CD4-positive, alpha-beta T cell treated with Interleukin-15 for 4 hours (primary cell): ENCODE data around the gene XRN1.
"Not testable (repeated sequence)": the region's sequence is repeated elsewhere in the genome, so short reads cannot be mapped to it uniquely, and the experiment has no call there.

Experiments
- DNase-seq: peaks from one replicate; pipeline ENCODE4 v3.0.0-alpha.2; 2020; ENCODE audit warnings: low spot score

The XRN1 gene, protein sequence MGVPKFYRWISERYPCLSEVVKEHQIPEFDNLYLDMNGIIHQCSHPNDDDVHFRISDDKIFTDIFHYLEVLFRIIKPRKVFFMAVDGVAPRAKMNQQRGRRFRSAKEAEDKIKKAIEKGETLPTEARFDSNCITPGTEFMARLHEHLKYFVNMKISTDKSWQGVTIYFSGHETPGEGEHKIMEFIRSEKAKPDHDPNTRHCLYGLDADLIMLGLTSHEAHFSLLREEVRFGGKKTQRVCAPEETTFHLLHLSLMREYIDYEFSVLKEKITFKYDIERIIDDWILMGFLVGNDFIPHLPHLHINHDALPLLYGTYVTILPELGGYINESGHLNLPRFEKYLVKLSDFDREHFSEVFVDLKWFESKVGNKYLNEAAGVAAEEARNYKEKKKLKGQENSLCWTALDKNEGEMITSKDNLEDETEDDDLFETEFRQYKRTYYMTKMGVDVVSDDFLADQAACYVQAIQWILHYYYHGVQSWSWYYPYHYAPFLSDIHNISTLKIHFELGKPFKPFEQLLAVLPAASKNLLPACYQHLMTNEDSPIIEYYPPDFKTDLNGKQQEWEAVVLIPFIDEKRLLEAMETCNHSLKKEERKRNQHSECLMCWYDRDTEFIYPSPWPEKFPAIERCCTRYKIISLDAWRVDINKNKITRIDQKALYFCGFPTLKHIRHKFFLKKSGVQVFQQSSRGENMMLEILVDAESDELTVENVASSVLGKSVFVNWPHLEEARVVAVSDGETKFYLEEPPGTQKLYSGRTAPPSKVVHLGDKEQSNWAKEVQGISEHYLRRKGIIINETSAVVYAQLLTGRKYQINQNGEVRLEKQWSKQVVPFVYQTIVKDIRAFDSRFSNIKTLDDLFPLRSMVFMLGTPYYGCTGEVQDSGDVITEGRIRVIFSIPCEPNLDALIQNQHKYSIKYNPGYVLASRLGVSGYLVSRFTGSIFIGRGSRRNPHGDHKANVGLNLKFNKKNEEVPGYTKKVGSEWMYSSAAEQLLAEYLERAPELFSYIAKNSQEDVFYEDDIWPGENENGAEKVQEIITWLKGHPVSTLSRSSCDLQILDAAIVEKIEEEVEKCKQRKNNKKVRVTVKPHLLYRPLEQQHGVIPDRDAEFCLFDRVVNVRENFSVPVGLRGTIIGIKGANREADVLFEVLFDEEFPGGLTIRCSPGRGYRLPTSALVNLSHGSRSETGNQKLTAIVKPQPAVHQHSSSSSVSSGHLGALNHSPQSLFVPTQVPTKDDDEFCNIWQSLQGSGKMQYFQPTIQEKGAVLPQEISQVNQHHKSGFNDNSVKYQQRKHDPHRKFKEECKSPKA (N-terminal part only)

DNA sequence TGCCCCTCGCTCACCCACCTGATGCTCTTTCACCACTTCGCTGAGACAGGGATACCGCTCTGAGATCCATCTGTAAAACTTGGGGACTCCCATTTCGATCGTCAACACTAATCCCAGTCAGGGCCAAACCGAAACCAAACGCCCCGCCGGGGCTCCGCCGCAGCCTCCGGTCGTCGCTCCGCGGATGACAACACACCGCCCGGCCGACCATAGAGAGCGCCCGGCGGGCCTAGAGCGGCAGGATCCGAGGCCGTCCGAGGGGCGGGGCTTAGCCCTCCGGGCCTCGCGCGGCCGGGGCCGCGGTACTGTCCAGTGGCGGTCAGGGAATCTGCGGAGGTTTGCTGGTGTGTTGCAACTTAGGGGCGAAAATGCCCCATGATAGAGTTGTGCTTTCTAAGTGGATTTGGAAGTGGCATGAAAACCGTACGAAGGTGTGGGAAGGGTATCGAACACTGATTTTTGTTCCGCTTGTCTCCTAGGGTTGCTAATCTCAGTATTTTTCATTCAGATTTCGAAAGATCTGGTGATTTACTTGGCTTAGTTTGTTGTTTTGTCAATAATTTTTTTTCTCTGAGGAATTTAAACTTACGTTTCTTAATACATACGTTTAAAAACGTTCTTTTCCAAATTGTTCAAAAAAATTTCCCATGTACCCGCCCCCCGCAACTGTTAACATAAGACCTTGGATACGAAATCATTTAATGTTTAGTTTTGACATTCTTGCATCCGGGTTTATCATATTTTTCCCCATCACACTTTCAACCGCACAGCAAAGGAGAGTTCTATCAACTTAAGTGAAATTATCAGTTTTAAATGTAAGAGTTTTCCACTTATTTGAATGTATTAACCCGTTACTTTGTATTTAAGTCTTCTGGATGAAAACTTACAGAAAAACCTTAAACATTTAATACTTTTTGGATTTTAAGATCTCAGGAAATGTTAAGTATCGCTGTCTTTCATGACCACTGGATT, at the start of gene XRN1:
Gene XRN1 (minus strand): TSS at position 186 of the 972 bp plus-strand sequence. CDS start 93 bp downstream, at position 93.
- peak; percentile 96 for DNase-seq

DNA sequence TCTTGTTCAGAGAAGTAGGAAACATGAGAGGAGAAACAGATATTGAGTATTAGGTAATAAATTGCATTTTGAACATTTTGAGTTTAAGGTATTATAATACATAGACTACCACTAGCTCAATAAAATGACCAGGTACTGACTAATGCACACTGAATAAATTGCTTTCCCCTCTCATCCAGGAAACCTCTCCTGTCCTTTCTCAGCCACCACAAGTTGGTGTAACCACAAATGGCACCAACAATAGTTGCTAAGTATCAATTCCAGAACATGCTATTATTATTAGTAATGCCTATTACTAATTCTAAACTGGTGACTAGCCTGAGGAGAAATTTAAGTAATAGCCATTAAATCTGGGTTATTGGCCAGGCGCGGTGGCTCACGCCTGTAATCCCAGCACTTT, 47.3 kb upstream of the XRN1 start:
- no peak for DNase-seq

DNA sequence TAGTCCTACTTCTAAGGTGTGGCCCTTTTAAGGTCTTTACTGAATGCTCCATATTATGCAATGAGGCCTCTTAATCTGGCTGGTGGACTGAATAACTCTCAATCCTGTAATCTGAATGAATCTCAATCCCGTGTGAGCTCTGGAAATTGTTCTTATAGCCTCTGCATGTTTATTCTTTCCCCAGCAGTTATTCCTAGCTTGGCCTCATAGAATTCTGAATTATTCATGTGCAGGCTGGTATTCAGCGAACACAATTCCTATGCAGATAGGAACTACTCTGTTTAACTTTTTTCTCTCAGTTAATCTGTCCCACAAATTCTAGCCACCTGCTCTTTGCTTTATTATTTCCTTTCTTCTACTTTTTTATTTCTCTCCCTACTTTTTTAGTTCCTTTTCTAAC, 44.3 kb upstream of the XRN1 start:
- DNase-seq = no peak

DNA sequence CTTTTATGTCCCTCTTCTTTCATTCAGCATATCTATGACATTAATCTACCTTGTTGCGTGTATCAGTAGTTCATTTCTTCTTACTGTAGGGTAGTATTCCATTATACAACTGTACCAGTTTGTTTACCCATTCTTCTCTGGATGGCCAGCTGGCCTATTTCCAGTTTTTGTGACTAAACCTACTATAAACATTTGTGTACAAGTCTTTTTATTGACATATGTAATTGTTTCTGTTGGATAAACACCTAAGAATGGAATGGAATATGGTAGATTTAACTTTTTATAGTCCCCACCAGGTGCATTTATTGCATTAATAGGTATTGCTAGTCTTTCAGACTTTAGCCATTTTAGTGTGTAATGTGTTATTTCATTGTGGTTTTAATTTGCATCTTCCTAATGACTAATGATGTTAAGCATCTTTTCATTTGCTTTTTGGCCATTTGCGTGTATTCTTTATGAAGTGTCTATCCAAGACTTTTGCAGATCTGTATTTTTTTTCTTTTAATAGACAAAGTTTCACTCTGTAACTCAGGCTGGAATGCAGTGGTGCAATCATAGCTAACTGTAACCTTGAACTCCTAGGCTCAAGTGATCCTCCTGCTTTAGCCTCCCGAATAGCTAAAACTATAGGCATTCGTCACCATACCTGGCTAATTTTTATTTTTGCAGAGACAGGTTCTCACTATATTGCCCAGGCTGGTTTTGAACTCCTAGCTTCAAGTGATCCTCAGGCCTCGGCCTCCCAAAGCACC, 41.9 kb upstream of the XRN1 start:
- no peak for DNase-seq

DNA sequence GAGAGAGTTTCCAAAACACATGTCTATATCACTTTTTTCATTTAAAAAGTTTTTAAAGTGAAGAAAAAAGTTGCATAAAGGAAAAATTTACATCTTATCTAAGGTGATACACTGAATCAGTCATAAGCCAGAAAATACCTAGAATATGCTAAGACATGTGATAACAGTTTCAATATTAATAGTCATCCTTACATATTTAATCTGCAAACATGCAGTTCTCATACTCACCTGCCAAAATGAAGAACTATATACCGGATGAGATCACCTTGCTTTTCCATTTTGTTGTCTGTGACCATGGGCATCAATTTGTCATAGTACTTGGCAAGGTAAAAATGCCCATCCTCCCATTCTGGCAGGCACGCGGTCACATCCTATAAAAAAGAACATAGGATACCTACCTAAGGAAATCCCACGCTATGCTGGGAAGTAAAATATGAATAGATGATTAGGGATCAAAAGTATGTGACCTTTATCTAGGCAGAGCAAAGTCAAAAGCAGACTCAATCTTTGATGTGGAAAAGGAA, 37.1 kb upstream of the XRN1 start:
- DNase-seq = no peak

DNA sequence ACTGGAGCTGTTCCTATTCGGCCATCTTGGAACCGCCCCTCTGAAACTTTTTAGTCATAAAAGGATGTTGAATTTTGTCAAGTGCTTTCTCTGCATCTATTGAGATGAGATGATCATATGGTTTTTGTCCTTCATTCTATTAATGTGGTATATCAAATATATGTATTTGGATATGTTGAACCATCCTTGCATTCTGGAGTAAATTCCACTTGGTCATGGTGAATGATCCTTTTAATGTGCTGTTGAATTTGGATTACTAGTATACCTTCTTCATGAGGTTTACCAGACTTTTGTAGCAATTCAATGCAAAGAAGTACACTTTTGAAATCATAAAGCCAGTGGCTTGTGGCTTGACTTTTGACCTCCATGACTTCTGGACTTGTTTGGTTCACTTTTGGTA, 33.4 kb upstream of the XRN1 start:
- no peak for DNase-seq

DNA sequence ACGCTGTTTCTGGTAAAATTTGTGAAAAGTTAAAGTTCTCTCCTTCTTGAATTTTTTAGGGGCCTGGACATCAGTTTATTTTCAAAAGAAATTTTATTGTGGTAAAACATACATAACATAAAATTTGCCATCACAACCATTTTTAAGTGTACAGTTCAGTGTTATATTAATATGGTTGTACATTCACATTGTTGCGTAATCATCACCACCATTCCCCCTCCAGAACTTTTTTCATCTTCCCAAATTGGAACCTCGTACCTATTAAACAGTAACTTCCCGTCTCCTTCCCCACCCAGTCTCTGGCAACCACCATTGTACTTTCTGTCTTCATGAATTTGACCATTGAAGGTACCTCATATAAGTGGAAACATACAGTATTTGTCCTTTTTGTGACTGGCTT, 23.0 kb upstream of the XRN1 start:
- no peak for DNase-seq

DNA sequence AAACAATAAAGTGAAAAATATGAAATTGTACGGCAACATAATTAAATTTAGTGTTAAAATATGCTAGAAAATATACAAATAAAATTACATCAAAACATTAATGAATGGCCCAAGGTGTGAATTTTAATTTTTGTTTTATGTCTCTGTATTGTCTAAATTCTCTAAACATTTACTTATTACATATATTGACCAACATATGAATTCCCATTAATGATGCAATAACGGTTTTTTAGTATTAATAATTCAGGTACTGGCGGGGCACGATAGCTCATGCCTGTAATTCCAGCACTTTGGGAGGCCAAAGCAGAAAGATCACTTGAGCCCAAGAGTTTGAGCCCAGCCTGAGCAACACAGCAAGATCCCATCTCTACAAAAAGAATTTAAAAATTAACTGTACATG, 20.6 kb upstream of the XRN1 start:
- DNase-seq = no peak

DNA sequence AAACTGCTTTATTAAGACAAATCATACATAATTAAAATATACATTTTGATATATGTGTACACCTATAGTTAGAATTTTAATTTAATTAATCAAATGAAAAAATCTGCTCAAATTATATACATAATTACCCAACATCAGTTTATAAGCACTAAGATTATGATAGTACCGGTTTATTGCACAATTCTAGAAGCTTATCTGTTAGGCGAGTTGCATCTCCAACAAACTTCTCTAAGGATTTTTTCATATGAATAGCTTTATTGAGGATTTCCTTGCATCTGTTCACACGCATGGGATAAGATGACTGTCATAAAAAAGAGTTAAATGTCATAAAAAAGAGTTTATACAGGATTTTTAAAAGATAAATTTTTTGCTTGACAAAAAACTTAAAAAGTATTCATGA, 19.9 kb upstream of the XRN1 start:
- no peak for DNase-seq

DNA sequence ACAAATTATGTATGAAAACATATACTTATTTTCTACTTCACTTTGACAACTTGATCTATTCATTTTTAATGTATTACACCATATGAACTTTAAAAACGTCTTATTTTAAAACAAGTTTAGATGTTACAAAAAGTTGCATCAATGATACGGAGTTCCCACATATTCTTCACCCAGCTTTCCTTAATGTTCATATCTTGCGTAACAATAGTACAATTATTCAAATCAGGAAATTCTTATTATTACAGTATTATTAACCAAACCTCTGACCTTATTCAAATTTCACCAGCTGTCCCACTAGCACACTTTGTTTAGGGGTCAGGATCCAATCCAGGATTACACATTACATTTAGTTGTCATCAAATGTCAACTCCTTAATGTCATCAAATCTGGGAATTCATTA, 12.9 kb upstream of the XRN1 start:
- DNase-seq = no peak

DNA sequence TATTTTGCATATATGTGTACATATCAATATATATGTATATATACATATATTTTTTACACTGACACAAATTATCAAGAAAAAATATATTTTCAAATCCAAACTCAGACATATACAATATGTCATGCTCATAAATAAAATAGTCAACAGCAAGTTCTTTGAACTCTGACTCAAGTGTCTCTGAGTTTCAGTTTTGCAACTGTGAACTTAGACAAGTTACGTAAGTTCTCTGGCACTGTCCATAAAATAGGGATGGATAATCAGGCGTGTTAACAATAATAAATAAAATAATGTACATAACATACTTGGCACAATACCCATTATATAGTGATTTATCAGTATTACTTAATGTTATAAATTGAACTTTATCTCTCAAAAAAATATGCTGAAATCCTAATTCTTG, 12.1 kb upstream of the XRN1 start:
- DNase-seq = no peak

DNA sequence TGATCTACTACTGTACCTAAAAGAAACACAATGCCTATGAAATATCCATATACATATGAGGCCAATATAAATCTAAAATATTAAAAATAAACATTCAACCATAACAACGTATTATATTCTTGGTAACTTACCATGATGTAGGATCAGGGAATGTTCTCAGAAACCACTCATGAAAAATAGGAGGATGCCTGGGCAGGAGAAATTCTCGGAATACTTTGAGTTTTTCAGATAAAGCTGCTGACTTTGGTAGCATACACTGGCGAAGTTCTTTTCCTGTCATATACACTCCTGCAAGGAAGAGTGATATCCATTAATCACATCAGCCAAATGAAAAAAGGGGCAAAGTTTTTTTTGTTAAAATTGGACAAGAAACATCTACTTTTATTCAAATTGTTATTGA, 11.3 kb upstream of the XRN1 start:
- DNase-seq = no peak

DNA sequence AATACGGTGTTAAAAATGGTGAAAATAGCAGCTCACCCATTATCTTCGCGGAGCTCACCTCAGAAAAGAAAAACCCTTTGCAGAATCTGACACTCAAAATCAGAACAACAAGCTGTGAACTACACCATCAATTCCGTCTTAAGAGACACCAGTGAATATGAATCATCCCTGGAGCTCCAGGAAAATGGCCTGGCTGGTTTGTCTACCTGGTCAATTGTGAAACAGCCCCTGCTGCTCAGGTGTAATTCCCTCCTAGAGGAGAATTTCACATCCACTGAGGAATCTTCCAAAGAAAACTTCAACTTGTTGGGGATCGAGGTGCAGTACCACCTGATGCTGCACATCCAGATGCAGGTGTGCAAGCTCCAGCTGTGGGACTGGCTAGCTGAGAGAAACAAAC, 3.0 kb upstream of the XRN1 start:
- DNase-seq = no peak

DNA sequence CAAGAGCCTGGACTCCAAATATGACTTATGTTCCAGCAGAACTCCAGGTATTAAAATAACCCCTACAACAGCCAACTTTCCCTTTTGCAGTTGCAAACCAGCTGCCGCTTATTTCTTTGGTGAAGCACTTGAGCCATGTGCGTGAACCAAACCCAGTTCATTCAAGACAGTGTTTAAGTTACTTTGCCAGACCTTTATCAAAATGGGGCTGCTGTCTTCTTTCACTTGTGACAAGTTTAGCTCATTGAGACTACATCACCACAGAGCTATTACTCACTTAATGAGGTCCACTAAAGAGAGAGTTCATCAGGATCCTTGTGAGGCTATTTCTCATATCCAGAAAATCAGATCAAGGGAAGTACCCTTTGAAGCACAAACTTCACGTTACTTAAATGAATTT, 2.4 kb upstream of the XRN1 start:
- no peak for DNase-seq

DNA sequence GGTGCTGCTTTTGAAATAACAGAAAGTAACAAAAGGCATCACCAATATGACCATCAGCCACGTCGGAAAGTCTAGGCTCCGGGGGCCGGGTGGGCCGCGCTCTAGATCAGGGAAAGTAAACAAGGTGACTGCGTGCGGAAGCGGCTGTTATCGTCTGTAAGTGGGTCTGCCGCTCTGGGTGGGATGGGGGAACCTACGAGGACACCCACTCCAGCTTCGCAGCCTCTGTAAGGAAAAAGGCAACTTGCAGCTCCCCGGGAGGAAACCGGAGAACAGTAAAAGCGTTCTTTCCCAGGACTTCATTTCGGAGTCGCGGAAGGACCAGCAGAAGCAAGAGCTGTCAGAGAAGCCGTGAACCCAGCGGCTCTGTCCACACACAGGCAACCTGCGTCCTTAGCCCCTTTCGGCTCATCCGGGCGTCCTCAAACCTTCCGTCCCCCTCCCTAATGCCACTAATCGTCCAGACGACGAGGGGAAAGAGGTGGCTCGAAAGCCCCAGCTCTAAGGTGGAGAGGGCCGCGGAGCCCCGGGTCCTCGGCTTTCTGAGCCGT, 461 bp downstream of the XRN1 start:
- DNase-seq = peak; percentile 28

DNA sequence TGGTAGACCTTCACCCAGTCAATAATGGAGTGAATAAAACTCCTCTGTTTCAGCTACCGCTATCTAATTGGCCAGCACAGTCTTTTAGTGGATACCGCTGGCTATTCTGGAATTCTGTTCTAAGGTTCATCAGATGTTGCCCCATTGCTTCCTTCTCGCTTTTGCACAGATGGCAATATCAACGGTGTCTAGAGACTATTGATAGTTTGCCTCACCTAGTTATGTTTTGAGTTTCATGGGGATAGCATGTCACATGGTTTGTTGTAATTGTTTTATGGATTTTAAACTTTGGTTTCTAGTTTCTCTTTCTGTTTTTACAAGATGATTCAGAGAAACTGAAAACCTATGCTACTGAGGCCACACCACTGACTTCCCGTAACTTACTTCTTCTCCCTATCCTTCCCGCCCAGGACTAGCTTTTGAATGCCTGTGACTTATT, 2.0 kb downstream of the XRN1 start:
- DNase-seq = peak; percentile 16

DNA sequence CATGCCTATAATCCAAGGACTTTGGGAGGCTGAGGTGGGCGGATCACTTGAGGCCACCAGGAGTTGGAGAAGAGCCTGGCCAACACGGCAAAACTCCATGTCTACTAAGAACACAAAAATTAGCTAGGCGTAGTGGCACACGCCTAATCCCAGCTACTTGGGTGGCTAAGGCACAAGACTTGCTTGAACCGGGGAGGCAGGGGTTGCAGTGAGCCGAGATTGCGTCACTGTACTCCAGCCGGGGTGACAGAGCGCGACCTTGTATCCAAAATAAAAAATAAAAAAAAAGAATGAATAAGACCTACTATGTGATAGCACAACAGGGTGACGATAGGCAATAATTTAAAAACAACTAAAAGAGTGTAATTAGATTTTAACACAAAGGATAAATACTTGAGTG, 3.5 kb downstream of the XRN1 start:
- no peak for DNase-seq

DNA sequence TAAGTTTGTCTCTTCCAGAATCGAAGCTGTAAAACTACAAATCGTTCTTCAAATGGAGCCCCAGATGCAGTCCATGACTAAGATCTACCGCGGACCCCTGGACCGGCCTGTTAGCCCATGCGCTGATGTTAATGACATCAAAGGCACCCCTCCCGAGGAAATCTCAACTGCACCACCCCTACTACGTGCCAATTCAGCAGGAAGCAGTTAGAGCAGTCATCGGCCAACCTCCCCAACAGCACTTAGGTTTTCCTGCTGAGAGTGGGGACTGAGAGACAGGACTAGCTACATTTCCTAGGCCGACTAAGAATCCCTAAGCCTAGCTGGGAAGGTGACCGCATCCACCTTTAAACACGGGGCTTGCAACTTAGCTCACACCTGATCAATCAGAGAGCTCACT, 4.8 kb downstream of the XRN1 start:
- DNase-seq = not testable (repeated sequence)

DNA sequence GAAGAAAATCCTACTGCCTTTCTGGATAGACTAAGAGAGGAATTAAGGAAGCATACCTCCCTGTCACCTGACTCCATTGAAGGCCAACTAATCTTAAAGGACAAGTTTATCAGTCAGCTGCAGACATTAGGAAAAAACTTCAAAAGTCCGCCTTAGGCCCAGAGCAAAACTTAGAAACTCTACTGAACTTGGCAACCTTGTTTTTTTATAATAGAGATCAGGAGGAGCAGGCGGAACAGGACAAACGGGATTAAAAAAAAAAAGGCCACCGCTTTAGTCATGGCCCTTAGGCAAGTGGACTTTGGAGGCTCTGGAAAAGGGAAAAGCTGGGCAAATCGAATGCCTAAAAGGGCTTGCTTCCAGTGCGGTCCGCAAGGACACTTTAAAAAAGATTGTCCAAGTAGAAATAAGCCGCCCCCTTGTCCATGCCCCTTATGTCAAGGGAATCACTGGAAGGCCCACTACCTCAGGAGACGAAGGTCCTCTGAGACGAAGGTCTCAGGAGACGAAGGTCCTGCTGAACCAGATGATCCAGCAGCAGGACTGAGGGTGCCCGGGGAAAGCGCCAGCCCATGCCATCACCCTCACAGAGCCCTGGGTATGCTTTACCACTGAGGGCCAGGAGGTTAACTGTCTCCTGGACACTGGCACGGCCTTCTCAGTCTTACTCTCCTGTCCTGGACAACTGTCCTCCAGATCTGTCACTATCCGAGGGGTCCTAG, 8.2 kb downstream of the XRN1 start:
- not testable (repeated sequence) for DNase-seq
